Peyer's patch (tissue), 4 donors: ENCODE results near the gene TXNRD2.

Source experiments
- POLR2A ChIP-seq, 2 donors: fragments of 450-650 bp; IDR thresholded peaks; one replicate each; pipeline ENCODE4 v1.5.1; 2017; ENCODE audit warnings: antibody characterized with exemption in 2 of 2, mild to moderate bottlenecking in 2 of 2, moderate library complexity in 2 of 2
- TF ChIP-seq, protein P1 (sequence below), 6 experiments: fragments of 450-650 bp in 4 of 6; fragments of 200-600 bp in 2 of 6; sonication (generic) in 1 of 6; IDR thresholded peaks; one replicate each; pipeline ENCODE4 v1.5.1; 2017 to 2019; ENCODE audit warnings: antibody characterized with exemption in 6 of 6, mild to moderate bottlenecking in 3 of 6, moderate library complexity in 1 of 6

DNA sequence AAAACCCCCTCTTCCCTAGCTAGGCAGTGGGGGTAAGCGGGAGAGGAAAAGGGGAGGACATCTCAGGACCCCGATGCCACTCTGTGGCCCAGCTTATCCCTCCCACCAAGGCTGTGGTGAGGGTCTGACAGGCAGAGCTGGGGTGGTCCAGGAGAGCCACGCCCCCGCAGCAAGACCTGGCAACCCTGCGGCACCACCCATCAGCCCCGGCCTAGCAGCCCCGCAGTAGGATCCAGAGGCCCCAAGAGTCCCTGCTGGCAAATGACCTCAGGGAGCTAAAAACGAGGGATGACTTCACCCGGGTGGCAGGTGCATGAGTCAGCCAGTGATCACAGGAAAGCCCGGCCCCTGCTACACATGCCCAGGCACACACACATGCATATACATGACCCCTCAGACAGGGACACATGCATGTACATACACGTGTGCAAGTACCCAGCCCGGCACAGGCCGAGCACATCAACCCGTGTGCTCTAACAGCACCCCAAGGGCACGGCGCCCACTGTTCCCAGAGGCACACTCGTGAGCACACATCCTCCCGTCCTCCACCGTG, 42.7 kb upstream of the TXNRD2 start:
- TF ChIP-seq, protein P1, sequence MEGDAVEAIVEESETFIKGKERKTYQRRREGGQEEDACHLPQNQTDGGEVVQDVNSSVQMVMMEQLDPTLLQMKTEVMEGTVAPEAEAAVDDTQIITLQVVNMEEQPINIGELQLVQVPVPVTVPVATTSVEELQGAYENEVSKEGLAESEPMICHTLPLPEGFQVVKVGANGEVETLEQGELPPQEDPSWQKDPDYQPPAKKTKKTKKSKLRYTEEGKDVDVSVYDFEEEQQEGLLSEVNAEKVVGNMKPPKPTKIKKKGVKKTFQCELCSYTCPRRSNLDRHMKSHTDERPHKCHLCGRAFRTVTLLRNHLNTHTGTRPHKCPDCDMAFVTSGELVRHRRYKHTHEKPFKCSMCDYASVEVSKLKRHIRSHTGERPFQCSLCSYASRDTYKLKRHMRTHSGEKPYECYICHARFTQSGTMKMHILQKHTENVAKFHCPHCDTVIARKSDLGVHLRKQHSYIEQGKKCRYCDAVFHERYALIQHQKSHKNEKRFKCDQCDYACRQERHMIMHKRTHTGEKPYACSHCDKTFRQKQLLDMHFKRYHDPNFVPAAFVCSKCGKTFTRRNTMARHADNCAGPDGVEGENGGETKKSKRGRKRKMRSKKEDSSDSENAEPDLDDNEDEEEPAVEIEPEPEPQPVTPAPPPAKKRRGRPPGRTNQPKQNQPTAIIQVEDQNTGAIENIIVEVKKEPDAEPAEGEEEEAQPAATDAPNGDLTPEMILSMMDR (IDR thresholded peaks at IDR 0.05) = no peak
- TF ChIP-seq POLR2A (IDR thresholded peaks at IDR 0.05) = no peak
